Liver (tissue), 9 donors: ENCODE measurements around the gene STK24. TPM values are rescaled to one million over a fixed set of nuclear protein-coding genes. Genes with fewer than 3 reads are reported as not detected.

Experiments
- DNase-seq: peaks from one replicate; pipeline ENCODE4 v3.0.0-alpha.2; 2017; ENCODE audit warnings: low spot score
- H3K27ac ChIP-seq, 2 donors: one replicate each; pipeline ENCODE4 v1.7.0; 2013; ENCODE audit warnings: inconsistent platforms in 2 of 2, low read length in 2 of 2, control low read depth in 1 of 2, low read depth in 1 of 2, mild to moderate bottlenecking in 1 of 2
- H3K27me3 ChIP-seq, 4 donors: one replicate each; pipeline versions ENCODE4 v1.6.1 to v1.7.0; 2013; ENCODE audit warnings: low read length in 3 of 4, inconsistent platforms in 1 of 4, mild to moderate bottlenecking in 1 of 4, moderate library complexity in 1 of 4; ENCODE audit not compliant: control insufficient read depth in 4 of 4, insufficient read depth in 4 of 4
- H3K36me3 ChIP-seq, 4 donors: one replicate each; pipeline versions ENCODE4 v1.6.1 to v1.7.0; 2013; ENCODE audit warnings: low read length in 3 of 4, mild to moderate bottlenecking in 3 of 4, low read depth in 1 of 4, moderate library complexity in 1 of 4; ENCODE audit not compliant: control insufficient read depth in 4 of 4, insufficient read depth in 3 of 4
- H3K4me1 ChIP-seq, 4 donors: one replicate each; pipeline versions ENCODE4 v1.6.1 to v1.7.0; 2013; ENCODE audit warnings: low read length in 3 of 4, mild to moderate bottlenecking in 3 of 4, moderate library complexity in 1 of 4; ENCODE audit not compliant: control insufficient read depth in 4 of 4, insufficient read depth in 4 of 4
- H3K4me3 ChIP-seq, 3 donors: one replicate each; pipeline versions ENCODE4 v1.6.1 to v1.7.0; 2013; ENCODE audit warnings: low read length in 3 of 3, control low read depth in 1 of 3, low read depth in 1 of 3, mild to moderate bottlenecking in 1 of 3
- H3K9ac ChIP-seq, 2 donors: one replicate each; pipeline ENCODE4 v1.7.0; 2013; ENCODE audit warnings: low read length in 2 of 2, mild to moderate bottlenecking in 2 of 2, moderate library complexity in 2 of 2, control low read depth in 1 of 2, low read depth in 1 of 2
- H3K9me3 ChIP-seq, 4 donors: one replicate each; pipeline versions ENCODE4 v1.6.1 to v1.7.0; 2013; ENCODE audit warnings: low read length in 3 of 4; ENCODE audit not compliant: control insufficient read depth in 4 of 4
- EGR1 ChIP-seq, 2 donors: IDR thresholded peaks; 2 replicates each; pipeline ENCODE4 v1.6.1; 2016 to 2018; ENCODE audit warnings: antibody characterized with exemption in 2 of 2, low read depth in 2 of 2
- FOXA1 ChIP-seq: IDR thresholded peaks from 2 replicates; pipeline ENCODE4 v1.6.1; 2016; ENCODE audit warnings: antibody characterized with exemption
- FOXA2 ChIP-seq: IDR thresholded peaks from 2 replicates; pipeline ENCODE4 v1.6.1; 2016; ENCODE audit warnings: antibody characterized with exemption
- GABPA ChIP-seq, 2 donors: IDR thresholded peaks in 1 of 2; conservative IDR thresholded peaks in 1 of 2; 2 replicates each; pipeline ENCODE4 v1.6.1; 2016; ENCODE audit warnings: antibody characterized with exemption in 2 of 2, mild to moderate bottlenecking in 1 of 2, moderate library complexity in 1 of 2
- HNF4A ChIP-seq, 2 donors: conservative IDR thresholded peaks; 2 replicates each; pipeline ENCODE4 v1.6.1; 2016; ENCODE audit warnings: antibody characterized with exemption in 2 of 2, mild to moderate bottlenecking in 2 of 2
- HNF4G ChIP-seq: IDR thresholded peaks from 2 replicates; pipeline ENCODE4 v1.6.1; 2016; ENCODE audit warnings: antibody characterized with exemption
- JUND ChIP-seq, 2 donors: IDR thresholded peaks; 2 replicates each; pipeline ENCODE4 v1.6.1; 2016; ENCODE audit warnings: antibody characterized with exemption in 2 of 2
- NR2F2 ChIP-seq: IDR thresholded peaks from 2 replicates; pipeline ENCODE4 v1.6.1; 2016; ENCODE audit warnings: antibody characterized with exemption
- RAD21 ChIP-seq, 2 donors: IDR thresholded peaks; 2 replicates each; pipeline ENCODE4 v1.6.1; 2016; ENCODE audit warnings: antibody characterized with exemption in 2 of 2, mild to moderate bottlenecking in 2 of 2
- REST ChIP-seq: IDR thresholded peaks from 2 replicates; pipeline ENCODE4 v1.6.1; 2016; ENCODE audit warnings: antibody characterized with exemption, mild to moderate bottlenecking
- RXRA ChIP-seq, 2 donors: IDR thresholded peaks; 2 replicates each; pipeline ENCODE4 v1.6.1; 2017 to 2018; ENCODE audit warnings: antibody characterized with exemption in 2 of 2, mild to moderate bottlenecking in 1 of 2
- TAF1 ChIP-seq: conservative IDR thresholded peaks from 2 replicates; pipeline ENCODE4 v1.6.1; 2016; ENCODE audit warnings: antibody characterized with exemption, mild to moderate bottlenecking
- YY1 ChIP-seq: IDR thresholded peaks from 2 replicates; pipeline ENCODE4 v1.6.1; 2016; ENCODE audit warnings: antibody characterized with exemption, mild to moderate bottlenecking
- WGBS: extraction: QIAGEN DNeasy Blood & Tissue Kit; methylation state at CpG from one replicate; pipeline ENCODE4 v1.1.7; 2013; 5-methylcytosine and 5-hydroxymethylcytosine counted together
- polyA plus RNA-seq, 2 donors: library from polyadenylated mRNA; stranded (reverse) in 1 of 2; unstranded in 1 of 2; fragments of 200-250 nt in 1 of 2; fragments of >200 nt in 1 of 2; fragmentation: Nextera tagmentation in 1 of 2; extraction: Ambion mirVana in 1 of 2; gene quantifications; one replicate each; pipeline versions ENCODE4 v1.2.1 to v1.2.3, GENCODE V29; 2013 to 2015
- total RNA-seq, 2 donors: library from RNA; depleted of rRNA; stranded (reverse); fragments of >200 nt; gene quantifications; one replicate each; pipeline ENCODE4 v1.2.3, GENCODE V29; 2014
- TF ChIP-seq, protein P1 (sequence below): IDR thresholded peaks from 2 replicates; pipeline ENCODE4 v1.6.1; 2016; ENCODE audit warnings: antibody characterized with exemption
- TF ChIP-seq, protein P2 (sequence below): fragments of 150-350 bp; IDR thresholded peaks from 2 replicates; pipeline ENCODE4 v1.5.1; 2017; ENCODE audit warnings: improper control_type of control experiment, low read depth, low read length; ENCODE audit not compliant: missing input control
- TF ChIP-seq, protein P3 (sequence below): IDR thresholded peaks from 2 replicates; pipeline ENCODE4 v1.6.1; 2016; ENCODE audit warnings: antibody characterized with exemption
- donor health status: healthy.
- donor health status: healthy.
- donor health status: healthy.
- donor health status: healthy.
- donor health status: healthy.

Gene STK24
- total and polyA plus RNA-seq, 4 donors = 6.4 to 43.3 (median 14.9) TPM

- no peak for TF ChIP-seq GABPA (IDR thresholded peaks at IDR 0.05 in 1 of 2, conservative IDR thresholded peaks at IDR 0.05 in 1 of 2)
- no peak for TF ChIP-seq RAD21 (IDR thresholded peaks at IDR 0.05)
- no peak for TF ChIP-seq HNF4A (conservative IDR thresholded peaks at IDR 0.05)
- TF ChIP-seq, protein P1, sequence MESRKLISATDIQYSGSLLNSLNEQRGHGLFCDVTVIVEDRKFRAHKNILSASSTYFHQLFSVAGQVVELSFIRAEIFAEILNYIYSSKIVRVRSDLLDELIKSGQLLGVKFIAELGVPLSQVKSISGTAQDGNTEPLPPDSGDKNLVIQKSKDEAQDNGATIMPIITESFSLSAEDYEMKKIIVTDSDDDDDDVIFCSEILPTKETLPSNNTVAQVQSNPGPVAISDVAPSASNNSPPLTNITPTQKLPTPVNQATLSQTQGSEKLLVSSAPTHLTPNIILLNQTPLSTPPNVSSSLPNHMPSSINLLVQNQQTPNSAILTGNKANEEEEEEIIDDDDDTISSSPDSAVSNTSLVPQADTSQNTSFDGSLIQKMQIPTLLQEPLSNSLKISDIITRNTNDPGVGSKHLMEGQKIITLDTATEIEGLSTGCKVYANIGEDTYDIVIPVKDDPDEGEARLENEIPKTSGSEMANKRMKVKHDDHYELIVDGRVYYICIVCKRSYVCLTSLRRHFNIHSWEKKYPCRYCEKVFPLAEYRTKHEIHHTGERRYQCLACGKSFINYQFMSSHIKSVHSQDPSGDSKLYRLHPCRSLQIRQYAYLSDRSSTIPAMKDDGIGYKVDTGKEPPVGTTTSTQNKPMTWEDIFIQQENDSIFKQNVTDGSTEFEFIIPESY = no peak
- TF ChIP-seq YY1 = no peak
- no peak for TF ChIP-seq RXRA (IDR thresholded peaks at IDR 0.05)
- TF ChIP-seq EGR1 (IDR thresholded peaks at IDR 0.05; ENCODE audit: low read depth in 2 of 2) = no peak
Observed at GRCh38 chr13:98523455-98524102, 53.3 kb downstream of the STK24 start (continued).

DNA sequence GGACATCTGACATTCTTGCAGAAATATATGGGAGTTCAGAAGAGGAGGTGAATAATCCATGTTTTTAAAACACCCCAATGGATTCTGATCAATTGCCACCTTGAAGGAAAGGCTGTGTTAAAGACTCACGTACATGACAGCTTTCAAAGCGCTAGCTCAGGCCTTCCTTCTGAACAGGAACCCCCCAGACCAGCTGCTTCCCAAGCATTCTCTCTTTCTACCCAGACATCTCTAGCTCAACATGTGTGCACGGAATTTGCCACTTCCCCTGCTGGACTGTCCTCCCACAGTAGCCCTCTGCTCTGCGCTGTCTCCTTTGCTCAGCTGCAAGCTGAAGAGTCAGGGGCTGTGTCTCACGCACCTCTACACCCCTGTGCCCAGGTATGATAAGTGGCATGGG, 54.5 kb downstream of the STK24 start:
- H3K9ac ChIP-seq = no peak overlapping the region
- no peaks in the 10 kb centered on the region for H3K36me3 ChIP-seq
- 90% methylated on average over 5 of the region's 5 CpGs for WGBS
- H3K27ac ChIP-seq = no peak overlapping the region
- no peak for TF ChIP-seq GABPA (IDR thresholded peaks at IDR 0.05 in 1 of 2, conservative IDR thresholded peaks at IDR 0.05 in 1 of 2)
- TF ChIP-seq JUND (IDR thresholded peaks at IDR 0.05) = no peak
- no peak for TF ChIP-seq REST
- TF ChIP-seq RAD21 (IDR thresholded peaks at IDR 0.05) = no peak
- no peak for TF ChIP-seq FOXA2
- TF ChIP-seq, protein P1 = no peak
- no peak for TF ChIP-seq FOXA1
- TF ChIP-seq HNF4G = no peak
- no peak for TF ChIP-seq YY1
- TF ChIP-seq NR2F2 = no peak
- TF ChIP-seq, protein P2, sequence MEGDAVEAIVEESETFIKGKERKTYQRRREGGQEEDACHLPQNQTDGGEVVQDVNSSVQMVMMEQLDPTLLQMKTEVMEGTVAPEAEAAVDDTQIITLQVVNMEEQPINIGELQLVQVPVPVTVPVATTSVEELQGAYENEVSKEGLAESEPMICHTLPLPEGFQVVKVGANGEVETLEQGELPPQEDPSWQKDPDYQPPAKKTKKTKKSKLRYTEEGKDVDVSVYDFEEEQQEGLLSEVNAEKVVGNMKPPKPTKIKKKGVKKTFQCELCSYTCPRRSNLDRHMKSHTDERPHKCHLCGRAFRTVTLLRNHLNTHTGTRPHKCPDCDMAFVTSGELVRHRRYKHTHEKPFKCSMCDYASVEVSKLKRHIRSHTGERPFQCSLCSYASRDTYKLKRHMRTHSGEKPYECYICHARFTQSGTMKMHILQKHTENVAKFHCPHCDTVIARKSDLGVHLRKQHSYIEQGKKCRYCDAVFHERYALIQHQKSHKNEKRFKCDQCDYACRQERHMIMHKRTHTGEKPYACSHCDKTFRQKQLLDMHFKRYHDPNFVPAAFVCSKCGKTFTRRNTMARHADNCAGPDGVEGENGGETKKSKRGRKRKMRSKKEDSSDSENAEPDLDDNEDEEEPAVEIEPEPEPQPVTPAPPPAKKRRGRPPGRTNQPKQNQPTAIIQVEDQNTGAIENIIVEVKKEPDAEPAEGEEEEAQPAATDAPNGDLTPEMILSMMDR = no peak
- TF ChIP-seq EGR1 (IDR thresholded peaks at IDR 0.05; ENCODE audit: low read depth in 2 of 2) = no peak
- TF ChIP-seq, protein P3, sequence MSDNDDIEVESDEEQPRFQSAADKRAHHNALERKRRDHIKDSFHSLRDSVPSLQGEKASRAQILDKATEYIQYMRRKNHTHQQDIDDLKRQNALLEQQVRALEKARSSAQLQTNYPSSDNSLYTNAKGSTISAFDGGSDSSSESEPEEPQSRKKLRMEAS = no peak
- no peak for TF ChIP-seq HNF4A (conservative IDR thresholded peaks at IDR 0.05)
- no peak for TF ChIP-seq TAF1
- H3K4me3 ChIP-seq = no peak overlapping the region
- peaks cover 8 to 46% (median 26%) of the 10 kb centered on the region in 4 donors for H3K4me1 ChIP-seq
- DNase-seq = no peak
- H3K27me3 ChIP-seq = no peaks in the 10 kb centered on the region
- no peaks in the 10 kb centered on the region for H3K9me3 ChIP-seq
